ENCODE data around the gene CMPK1.

CMPK1 gene

DNA sequence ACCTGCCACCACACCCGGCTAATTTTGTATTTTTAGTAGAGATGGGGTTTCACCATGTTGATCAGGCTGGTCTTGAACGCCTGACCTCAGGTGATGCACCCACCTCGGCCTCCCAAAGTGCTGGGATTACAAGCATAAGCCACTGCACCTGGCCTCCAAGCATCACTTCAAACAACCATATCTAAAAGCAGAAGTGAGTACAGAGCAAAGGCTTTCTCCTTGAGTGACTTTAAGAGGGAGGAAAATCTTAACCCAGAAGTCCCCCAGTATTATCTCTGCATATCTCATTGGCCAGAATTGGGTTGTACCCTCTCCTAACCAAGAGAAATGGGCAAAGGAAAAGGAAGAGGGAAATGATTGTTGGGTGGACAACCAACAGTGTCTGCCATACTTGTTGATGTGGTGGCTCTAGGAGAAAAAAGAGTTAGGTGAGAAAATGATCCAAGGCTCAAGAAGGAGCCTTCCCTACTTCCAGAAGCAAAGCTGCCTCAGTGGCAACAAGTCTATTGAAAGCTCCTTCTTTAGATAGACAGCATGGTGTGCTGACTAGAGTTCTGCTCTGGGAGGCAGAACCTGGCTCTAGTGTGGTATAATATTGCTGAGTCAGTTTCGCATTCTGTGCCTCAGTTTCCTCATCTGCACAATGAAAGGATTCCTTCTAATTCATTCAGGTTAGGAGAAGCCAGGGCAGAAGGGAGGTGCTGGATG lies 65.7 kb downstream of the CMPK1 start:
- DNase-seq, result no peak

DNA sequence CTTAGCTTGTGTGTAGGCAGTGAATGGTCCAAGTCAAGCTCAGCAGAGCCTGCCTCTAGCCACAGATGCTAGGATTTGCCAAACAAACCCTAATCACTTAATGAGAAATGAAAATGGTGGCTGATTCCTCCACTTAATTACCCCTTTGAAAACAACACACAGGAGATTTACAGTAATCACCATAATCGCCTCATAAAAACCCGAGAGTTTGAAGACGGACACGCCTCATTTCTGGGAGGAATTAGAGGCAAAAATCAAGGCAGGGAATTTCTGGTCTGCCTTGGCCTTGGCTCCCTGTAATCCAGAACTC lies 66.2 kb downstream of the CMPK1 start:
- DNase-seq, result no peak

DNA sequence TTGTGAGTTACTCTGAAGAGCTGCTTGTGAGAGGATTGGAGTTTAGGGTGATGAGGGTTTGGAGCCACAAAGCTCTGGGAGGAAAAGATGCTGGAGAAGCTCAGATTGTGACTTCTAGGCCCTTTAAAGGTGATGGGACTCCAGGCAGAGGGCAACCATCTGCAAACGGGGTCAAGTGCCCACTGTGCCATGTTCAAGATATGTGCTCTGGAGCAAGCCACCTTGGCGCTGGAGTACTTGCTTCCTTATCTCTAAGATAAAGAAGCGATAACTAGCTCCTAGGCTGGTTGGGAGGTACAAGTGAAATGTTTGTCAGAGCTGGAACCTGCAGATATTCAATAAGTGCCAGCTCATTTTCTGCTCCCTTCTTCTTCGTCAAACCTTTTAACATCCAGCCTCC lies 68.2 kb downstream of the CMPK1 start:
- no peak for DNase-seq

DNA sequence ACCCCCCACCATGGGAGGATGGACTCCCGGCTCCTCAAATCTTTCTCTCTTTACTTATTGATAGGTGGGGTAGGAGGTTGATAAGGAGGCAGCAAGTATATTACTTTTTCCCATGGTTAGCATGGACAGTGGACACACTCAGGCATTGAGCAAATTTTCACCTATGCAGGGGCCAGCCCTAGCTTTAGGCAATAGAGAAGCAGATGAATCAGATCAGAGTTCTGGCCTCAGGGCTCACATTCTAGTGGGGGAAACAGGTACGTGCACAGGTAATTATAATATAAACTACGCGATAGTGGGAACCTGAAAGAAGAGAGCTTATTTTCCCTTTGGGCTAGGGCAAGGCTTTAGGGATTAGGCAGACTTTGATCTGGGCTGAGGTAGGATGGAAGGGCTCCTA lies 69.0 kb downstream of the CMPK1 start:
- no peak for DNase-seq

DNA sequence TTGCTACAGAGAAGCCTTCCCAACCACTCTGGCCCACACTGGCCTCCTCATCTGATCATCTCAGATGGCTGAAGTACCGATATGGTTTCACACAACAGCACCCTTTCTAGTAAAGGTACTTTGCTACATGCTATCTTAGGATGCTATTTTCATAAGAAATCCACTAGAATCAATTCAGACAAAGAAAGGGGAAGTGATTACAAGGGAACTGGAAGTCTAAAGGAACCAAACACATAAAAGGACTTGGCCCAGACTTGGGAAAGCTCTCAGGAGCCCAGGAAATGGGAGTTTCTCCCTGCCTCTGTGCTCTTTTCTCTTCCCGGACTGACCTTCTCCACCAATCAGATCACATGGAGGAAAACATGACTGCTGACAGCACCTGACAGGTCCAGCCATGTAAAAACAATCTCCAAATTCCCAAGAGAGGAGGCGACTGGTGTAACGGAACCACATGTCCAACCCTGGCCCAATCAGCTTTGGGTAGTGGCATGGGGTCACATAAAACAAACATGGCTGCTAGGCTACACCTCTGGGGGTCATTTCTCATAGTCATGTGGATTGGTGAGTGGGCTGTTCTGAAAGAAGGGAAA lies 69.8 kb downstream of the CMPK1 start:
- no peak for DNase-seq

DNA sequence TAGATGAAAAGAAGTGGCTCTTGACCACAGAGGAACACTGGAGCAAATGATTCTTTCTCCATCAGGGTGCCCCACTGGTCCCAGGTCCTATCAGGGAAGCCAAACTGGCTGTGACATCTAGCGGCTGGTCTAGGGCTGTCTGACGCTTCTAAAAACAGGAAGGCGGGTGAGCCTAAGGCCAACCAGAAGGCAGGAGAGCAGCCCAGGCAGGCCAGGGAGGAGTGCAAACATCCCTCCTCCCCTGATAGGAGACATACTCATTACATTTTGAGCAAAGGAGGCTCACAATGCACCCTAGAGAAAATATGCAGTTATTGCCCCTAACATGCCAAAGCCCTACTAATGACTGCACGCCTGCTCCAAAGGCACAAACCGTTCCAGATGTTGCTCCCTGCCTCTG lies 72.1 kb downstream of the CMPK1 start:
- no peak for DNase-seq

DNA sequence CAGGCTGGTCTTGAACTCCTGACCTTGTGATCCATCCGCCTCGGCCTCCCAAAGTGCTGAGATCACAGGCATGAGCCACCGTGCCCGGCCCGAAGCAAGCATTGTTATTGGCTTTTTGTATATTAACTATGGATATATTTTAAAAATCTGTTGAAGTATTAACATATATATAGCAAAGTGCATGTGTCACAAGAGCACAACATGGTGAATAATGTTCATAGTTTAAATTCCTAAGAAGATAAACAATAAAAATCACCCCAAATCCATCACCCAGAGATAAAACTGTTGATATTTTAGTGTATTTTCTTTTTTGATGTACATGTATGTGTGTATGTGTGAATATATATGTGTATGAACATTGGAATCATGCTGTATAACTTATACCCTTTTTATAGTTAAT lies 73.4 kb downstream of the CMPK1 start:
- no peak for DNase-seq

DNA sequence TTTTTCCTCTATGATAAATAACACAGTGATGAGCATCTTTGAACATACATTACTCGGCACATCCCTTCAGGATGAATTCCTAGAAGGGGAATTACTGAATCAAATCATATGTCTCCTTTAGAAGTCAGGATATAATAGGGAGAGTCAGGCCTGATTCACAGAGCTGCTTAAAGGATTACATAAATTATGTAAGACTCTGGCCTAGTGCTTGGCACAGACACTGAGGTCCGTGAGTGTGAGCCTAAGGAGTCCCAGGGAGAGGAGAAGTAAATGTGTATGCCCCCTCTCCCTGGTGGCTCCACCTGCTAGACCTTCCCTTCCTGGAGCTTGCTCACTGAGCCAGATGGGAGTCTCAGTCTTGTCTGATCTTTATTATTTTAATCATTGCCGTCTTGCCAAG lies 73.9 kb downstream of the CMPK1 start:
- DNase-seq, result no peak

DNA sequence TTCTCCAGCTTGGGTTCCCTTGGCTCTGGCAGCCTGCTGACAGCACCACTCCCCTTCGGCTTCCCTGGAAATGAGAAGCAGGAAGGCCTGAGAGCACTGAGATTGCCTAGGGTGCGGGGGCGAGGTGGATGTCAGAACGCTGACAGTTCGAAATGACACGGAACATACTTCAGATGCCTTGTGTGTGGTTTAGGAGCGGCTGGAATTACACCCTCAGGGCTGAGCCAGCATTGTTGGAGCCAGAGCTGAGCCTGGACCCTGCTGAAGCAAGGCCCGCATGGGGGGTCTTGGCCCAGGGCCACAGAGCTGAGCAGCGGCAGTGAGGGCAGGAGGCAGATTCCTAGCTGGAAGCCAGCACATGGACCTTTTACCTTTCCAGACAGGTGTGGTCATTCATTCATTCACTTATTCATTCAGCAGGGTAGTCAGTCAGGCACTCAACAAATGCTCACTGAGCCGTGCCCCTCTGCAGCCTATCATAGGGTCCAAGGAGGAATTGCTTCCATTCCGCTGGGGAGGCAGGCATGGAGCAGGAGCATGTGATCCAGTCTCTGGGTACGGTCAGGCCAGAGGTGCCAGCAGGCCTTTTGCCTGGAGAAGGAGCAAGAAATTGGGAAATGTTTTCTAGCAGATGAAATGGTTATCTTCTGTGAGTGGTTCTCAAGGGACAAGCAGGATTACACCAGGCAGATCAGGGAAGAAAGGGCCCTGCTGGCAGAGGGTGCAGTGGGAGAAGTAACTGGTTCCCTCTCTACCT lies 75.9 kb downstream of the CMPK1 start:
- DNase-seq, result no peak

DNA sequence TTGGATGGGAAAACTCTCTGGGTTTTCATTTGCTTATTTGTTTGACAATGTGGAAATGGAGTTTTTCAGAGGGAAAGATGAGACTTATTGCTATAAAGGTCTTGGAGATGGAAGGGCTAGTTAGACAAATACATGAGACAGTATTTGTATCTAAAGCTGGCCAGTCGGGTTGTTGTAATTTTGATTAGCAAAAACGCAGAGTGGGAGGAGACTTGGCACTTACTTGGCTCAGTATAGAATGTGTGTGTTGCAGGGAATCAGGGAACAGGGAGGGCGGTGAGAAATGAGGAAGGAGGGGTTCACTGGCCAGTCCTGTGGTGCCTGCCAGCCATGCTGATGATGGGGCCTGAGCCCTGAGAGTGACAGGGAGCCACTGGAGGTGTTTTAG lies 76.5 kb downstream of the CMPK1 start:
- no peak for DNase-seq

DNA sequence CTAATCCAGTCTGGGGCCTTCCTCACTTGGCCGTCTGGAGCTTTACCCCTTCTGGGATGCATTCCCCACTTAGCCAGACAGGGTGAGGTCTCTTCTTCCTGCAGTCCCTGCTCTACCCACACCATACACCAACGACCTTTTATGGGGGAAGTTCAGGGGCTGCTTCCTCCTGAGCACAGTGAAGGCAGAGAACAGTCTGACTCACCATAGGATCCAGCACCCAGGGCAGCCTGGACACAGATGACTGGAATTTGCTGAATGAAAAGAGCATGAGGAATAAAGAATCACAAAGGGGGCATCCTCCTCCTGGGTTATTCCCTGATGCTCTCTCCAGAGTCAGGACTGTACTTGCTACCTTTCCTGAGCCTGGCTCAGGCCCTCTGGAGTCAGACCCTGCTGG lies 77.8 kb downstream of the CMPK1 start:
- DNase-seq, result no peak

DNA sequence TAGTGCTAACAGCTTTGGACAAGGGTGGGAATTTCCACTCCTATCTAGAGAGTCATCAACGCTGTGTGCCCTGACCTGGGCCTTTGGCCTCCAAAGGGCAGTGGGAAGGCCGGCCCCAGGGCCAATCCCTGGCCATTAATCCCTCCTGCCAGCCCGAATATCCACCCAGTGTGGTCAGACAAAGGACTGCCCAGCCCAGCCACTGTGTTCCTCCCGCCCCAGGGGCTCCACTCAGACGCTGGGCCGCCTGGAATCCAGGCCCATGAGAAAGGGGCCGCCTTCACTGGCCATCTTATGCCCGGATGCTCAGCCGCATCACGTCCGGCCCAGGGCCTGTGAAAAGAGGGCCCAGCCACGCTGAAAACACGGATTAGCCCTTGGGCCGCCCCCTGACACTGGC lies 78.8 kb downstream of the CMPK1 start:
- DNase-seq, result no peak

DNA sequence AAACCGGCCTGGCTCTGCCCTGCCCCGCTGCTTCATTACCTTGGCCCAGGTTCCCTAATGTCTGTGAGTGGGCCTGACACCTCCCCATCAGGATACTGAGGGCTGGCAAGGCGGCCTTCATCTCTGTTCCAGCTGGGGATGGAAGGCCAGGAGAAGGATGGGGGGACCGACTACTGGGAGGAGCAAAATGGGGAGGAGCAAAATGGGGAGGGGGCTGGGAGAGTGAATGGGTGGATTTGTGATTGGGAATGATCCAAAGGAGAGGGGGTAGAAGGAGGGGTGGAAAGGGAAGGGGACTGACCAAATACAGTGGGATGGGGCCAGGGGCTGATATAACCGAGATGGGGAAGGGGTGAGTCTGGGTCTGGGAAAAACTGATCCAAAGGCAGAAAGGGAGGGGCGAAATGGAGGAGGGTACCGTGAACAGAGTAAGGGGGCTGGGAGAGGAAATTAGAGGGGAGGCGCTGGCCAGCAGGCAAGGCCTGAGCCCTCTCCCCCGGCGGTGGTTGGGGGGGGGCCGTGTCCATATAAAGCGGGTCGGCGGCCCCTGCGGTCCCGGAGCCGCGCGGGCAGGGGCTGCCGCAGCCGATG lies 82.2 kb downstream of the CMPK1 start, which contains the start of gene FOXE3:
TSS of gene FOXE3 (plus strand) at position 558 of the 591 bp plus-strand sequence. CDS start at position 589, 31 bp downstream.
- no peak for DNase-seq

DNA sequence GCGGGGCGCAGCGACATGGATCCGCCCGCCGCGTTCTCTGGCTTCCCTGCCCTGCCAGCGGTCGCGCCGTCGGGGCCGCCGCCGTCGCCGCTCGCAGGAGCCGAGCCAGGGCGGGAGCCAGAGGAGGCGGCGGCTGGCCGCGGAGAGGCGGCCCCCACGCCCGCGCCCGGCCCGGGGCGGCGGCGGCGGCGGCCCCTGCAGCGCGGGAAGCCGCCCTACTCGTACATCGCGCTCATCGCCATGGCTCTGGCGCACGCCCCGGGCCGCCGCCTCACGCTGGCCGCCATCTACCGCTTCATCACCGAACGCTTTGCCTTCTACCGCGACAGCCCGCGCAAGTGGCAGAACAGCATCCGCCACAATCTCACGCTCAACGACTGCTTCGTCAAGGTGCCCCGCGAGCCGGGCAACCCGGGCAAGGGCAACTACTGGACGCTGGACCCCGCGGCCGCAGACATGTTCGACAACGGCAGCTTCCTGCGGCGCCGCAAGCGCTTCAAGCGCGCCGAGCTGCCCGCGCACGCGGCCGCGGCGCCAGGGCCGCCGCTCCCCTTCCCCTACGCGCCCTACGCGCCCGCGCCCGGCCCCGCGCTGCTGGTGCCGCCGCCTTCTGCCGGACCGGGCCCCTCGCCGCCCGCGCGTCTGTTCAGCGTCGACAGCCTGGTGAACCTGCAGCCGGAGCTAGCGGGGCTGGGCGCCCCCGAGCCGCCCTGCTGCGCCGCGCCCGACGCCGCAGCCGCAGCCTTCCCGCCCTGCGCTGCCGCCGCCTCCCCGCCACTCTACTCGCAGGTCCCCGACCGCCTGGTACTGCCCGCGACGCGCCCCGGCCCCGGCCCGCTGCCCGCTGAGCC lies 83.0 kb downstream of the CMPK1 start:
- DNase-seq, result no peak

DNA sequence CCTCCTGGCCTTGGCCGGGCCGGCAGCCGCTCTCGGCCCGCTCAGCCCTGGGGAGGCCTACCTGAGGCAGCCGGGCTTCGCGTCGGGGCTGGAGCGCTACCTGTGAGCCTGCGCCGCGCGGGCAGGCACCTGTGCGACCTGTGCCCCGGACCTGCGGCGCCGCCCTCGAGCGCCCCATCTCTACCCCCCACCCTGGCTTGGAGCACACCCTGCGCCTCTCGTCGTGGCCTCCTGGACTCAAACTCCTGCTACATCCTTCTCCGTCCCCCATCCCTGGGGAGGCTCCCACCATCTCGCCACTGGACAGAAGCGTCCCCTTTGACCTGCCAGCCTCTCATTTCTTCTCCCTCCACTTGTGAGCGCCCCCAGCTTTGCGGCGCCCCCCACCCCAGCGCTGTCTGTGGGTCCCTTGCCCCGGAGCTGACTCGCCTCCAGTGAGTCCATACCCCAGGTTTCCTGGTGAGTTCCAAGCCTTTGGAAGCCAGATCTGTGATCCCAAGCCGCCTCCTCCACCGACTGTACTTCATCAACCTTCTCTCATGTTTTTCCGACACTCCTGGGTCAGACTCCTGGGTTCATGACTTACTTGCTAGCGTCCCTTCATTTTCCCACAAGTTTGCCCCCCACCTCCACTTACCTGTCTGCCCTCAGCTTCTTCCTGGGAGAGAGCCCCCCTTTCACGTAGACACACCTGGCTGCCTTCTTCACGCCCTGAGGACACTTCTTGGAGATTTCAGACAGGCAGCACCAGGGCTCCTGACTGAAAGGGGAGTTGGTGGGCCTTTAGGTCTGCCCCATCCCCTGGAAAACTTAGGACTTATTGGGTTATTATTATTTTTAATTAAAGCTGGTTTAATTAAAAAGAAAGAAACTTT lies 83.8 kb downstream of the CMPK1 start:
- no peak for DNase-seq

DNA sequence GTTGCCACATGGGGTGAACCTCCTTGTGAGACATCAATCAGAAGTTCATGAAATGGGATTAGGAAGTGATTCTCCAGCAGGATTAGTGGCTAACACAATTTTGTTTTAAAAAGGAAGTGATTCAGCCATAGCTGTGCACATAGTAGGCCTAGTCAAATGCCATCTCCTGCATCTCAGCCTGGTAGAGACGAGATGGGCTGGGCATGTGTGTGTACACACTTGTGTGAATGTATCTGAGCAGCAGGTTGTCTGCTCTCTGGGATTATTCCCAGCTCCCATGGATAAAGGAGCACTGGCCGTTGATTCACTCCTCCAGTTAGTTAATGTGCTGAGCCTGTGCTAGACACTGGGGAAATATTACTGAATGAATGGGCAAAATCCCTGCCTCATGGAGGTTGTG lies 84.5 kb downstream of the CMPK1 start:
- DNase-seq, result no peak

DNA sequence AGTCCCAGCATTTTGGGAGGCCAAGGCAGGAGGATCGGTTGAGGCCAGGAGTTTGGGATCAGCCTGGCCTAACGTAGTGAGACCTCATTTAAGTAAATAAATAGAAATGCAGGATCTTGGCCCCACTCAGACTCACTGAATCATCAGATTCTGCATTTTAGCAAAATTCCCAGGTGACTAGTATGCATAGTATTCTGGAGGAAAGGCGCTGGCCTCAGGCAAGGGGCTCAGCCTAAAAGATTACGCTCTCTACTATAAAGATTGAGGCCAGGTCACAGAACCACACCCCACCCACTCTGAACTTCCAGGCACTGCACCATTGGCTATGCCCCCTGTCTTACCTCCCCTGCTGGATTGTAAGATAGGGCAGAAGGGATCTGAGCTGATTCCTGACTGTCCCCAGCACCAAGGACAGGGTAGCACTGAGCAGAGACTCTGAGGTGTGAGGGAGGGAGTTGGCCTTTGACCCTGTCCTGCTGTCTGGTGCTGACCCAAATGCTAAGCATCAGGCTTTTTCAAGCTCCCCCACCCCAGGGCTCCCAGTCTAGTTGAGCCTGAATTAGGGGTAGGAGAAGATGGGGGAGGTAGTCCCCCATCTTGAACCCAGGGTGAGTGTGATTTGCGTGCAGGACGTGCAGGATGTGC lies 85.2 kb downstream of the CMPK1 start:
- no peak for DNase-seq

DNA sequence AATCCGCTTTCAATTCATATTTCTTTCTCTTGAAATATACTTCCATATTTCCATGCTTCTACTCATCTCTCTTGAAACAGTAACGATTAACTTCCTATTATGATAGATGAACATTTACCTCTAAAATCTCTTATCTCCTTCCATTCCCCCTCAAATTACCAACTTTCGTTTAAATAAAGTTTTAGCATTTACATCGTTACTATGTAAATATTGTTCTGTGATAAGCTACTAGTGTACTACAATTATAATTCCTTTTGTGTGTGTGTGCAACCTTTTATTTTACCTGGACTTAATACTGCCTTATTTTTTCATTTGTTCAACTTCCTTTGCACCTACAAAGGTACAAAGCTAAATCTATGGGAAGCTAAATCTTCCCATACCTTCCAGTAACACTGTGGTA lies 87.0 kb downstream of the CMPK1 start:
- DNase-seq, result no peak

DNA sequence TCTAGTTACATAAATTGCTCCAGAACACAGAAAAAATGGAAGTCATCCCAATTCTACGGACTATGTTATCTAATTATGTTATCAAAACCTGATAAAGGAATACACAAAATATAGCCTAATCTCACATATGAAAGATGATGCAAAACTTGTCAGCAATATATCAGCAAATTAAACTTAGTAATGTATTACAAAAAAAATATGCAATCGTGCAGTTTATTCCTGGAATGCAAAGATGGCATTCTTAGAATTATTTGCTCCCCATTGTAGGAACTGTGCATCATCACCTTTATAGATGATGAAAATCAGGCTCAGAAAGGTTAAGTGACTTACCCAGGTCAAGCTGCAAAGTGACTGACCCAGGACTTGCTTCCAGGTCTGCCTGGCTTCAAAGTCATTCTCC lies 90.3 kb downstream of the CMPK1 start:
- no peak for DNase-seq

DNA sequence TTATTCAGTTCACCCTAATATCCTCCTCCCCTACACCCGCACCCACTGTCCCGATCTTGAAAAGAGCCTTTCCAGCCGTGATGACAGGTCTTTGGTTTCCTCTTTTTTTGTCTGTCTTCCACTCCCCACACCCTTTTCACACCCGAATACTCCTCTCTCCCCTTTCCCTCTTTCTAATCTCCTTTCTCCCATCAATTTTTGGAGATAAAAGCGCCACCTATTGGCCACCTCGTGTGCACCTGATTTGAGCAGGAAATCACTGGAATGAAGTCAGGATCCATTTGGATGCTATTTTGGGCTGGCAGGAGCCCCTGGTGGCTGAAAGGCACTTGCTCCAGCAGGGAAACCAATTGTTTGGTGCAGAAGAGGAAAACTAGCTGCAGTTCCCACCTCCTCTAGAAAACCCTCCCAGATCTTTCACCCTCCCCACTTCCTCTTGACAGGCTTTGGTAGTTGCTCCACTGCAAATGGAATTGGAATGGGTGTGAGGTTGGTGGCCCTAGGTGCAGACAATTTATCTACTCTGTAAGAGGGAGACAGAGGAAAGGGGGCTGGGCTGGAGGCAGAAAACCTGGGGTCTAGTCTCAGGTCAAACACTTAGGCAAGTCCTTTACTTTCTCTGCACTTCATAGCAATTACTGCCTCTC lies 90.9 kb downstream of the CMPK1 start:
- no peak for DNase-seq

Measured in activated CD8-positive, alpha-beta memory T cell treated with anti-CD3 and anti-CD28 coated beads, Interleukin-2, amount 50 U/mL, for 48 hours (primary cell).